ENCODE results near the gene FOLR1. TPM values are rescaled to one million over a fixed set of nuclear protein-coding genes. Genes with fewer than 3 reads are reported as not detected.
"Not testable (repeated sequence)": the region's sequence is repeated elsewhere in the genome, so short reads cannot be mapped to it uniquely, and the experiment has no call there.

The FOLR1 gene
- total RNA-seq, 1 donor from 2014 or later: not detected

DNA sequence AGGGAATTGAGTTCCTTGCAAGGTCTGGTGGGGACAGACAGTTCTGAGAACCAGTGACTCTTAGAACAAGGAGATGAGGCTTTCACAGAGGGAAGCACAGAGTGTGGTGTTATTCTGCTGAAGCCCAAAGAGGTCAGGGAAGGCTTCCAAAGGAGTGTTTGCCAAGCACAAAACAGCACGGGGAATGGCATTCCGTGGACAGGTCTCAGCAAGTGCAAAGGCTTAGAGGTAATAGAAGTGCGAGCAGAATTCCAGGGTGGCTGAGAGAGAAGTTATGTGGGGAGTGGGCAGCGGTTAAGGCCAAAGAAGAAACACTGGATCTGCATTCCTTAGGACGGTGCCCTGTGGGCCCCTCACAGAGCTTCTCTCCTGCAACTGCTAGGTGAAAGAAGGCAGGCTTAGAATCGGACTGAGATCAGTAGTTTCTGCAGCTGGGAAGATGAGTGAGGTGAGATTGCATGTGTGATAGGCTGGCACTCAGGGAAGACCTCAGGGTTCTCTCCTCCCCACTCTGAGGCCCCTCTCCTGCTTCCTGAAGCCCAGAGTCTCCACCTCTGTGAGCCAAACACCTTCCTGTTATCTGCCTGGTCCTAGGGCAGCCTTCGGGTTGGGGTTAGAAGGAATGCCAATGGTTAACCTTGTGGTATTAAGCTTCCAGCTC, 10.9 kb upstream of the FOLR1 start:
- DNase-seq (ENCODE audit: low spot score in 2 of 2); FAIRE-seq: not testable (repeated sequence)

DNA sequence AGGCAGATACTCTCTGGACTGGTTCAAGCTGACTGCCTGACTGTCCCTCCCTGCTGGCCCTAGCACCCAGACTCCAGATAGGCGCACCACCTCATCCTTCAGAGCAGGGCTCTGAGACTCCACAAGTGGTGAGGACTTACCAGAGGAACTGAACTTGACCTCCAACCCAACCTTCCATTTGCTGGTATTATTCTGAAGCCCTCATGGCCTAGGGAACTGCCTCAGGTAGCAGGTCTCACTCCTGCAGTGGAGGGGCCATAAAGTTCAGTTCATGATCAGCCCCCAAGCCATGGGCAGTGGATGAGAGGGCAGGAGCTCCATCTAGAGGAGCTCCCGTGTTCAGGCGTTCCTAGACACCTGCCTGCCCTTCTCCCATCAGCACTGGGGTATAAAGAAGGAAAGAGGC, 10.4 kb upstream of the FOLR1 start:
- not testable (repeated sequence) for DNase-seq (ENCODE audit: low spot score in 2 of 2); FAIRE-seq

DNA sequence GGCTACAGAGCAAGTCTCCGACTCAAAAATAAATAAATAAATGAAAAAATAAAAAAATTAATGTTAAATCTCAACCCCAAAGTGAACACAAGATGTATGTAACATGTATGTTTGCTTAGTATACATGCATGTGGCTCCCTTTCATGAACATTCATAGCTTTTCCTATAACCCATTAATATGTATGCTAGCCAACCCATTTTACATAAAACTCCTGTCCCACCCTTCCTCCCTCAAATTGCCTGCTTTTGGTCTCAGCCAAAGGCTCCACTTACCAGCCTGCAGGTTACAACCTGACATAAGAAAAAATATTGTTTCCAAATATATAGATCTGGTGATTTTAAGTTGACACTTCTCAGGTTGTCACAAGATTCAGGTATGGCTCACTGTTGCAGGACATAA, 3.7 kb upstream of the FOLR1 start:
- FAIRE-seq (no peak), DNase-seq (ENCODE audit: low spot score in 2 of 2) (no peak)

DNA sequence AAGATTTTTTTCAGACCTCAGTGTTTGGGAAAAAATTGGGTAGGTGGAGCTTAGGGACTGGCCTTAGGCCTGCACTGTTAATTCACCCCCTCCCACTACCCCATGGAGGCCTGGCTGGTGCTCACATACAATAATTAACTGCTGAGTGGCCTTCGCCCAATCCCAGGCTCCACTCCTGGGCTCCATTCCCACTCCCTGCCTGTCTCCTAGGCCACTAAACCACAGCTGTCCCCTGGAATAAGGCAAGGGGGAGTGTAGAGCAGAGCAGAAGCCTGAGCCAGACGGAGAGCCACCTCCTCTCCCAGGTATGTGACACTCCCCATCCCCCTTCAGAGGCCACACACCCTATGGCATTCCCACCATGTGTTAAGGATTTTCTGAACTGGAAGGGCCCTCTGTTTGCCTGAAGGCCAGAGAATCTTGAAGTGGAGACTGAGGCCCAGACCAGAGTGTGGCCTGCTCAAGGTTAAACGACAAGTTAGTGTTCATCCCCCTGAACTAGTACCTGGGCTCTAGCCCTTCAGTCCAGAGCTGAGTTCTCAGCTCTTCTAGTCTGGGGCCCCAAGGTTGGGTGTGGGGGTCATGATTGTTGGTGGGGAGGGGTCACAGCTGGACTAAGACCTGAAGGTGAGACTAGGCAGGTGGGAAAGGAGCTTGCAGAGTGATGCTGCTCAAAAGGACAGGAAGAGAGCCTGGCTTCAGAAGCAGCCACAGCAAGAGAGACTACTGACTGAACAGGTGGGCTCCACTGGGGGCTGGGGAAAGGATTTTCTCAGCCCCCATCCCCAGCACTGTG, 2.3 kb upstream of the FOLR1 start:
- DNase-seq (ENCODE audit: low spot score in 2 of 2): no peak
- FAIRE-seq: no peak

DNA sequence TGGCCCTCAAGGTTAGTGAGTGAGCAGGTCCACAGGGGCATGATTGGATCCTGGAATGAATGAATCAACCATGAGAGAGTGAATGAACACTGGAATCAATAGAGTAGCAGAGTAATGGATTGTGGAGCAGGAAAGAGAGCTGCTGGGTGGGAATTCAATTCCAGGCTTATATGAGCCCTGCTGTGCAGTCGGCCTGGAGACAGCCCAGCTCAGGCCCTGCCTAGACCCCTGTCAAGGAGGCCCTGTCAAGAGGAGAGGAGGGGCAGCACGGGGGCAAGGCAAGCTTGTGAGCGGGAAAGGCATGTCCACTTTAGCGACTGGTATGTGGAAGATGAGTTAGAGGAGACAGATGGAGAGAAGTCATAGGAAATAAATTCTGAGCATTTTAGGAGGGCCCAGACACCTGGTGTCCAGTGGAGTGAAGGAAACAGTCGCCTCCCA, 1.3 kb upstream of the FOLR1 start:
- FAIRE-seq (no peak), DNase-seq (ENCODE audit: low spot score in 2 of 2) (no peak)

DNA sequence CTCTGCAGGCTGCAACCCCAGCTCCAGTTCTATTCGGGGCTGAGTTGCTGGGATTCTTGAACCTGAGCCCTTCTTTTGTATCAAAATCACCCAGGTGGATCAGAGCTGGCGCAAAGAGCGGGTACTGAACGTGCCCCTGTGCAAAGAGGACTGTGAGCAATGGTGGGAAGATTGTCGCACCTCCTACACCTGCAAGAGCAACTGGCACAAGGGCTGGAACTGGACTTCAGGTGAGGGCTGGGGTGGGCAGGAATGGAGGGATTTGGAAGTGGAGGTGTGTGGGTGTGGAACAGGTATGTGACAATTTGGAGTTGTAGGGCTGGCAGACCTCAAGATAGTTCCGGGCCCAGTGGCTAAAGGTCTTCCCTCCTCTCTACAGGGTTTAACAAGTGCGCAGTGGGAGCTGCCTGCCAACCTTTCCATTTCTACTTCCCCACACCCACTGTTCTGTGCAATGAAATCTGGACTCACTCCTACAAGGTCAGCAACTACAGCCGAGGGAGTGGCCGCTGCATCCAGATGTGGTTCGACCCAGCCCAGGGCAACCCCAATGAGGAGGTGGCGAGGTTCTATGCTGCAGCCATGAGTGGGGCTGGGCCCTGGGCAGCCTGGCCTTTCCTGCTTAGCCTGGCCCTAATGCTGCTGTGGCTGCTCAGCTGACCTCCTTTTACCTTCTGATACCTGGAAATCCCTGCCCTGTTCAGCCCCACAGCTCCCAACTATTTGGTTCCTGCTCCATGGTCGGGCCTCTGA, 3.8 kb downstream of the FOLR1 start:
- no peak for FAIRE-seq
- no peak for DNase-seq (ENCODE audit: low spot score in 2 of 2)

DNA sequence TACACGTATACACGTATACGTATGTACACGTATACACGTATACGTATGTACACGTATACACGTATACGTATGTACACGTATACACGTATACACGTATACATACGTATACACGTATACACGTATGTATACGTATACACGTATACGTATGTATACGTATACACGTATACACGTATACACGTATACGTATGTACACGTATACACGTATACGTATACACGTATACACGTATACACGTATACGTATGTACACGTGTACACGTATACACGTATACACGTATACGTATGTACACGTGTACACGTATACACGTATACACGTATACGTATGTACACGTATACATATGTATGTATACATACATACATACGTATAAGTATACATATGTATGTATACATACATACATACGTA, 9.5 kb downstream of the FOLR1 start:
- DNase-seq (ENCODE audit: low spot score in 2 of 2); FAIRE-seq: not testable (repeated sequence)

DNA sequence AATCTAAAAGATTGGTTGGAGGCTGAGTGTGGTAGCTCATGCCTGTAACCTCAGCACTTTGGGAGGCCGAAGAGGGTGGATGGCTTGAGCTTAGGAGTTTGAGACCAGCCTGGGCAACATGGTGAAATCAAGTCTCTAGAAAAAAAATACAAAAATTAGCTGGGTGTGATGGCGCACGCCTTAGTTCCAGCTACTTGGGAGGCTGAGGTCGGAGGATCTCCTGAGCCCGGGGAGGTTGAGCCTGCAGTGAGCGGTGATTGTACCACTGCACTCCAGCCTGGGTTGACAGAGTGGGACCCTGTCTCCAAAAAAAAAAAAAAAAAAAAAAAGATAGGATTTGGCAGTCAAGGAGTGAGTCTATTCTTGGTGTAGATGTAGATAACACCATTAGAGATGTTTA, 10.6 kb downstream of the FOLR1 start:
- FAIRE-seq (no peak), DNase-seq (ENCODE audit: low spot score in 2 of 2) (no peak)

DNA sequence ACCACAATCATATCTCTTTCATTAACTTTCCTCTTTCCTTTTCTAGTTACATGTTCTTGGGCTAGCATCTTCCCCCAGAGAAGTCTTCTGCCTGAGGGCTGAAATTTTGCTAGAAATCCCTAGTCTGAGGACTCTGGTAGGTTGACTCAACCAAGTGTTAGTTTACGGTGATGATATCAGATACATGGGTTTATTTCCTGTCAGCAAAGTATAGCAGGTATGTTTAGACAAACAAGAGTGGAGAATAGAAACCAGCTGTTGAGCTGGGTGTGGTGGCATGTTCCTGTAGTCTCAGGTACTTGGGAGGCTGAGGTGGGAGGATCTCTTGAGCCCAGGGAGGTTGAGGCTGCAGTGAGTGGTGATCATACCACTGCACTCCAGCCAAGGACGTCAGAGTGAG, 11.2 kb downstream of the FOLR1 start:
- no peak for DNase-seq (ENCODE audit: low spot score in 2 of 2)
- FAIRE-seq: no peak

DNA sequence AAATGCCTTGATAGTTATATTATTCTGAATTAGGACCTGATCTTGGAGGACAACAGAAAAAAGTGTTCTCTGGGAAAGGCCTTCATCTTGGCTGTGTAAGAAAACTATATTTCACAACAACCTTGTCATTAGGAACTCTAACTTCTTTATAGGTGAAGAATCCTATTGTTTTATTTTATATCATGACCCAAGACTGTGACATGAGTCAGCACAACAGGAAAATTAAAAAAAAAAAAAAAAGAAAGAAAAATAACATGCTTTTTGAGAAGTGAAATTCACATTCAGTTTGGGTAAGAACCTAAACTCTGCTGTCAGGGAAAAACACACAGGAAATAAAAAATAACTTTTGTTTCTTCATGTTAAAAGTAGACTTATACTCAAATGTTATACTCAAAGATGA, 12.9 kb downstream of the FOLR1 start:
- DNase-seq (ENCODE audit: low spot score in 2 of 2) (no peak), FAIRE-seq (no peak)

DNA sequence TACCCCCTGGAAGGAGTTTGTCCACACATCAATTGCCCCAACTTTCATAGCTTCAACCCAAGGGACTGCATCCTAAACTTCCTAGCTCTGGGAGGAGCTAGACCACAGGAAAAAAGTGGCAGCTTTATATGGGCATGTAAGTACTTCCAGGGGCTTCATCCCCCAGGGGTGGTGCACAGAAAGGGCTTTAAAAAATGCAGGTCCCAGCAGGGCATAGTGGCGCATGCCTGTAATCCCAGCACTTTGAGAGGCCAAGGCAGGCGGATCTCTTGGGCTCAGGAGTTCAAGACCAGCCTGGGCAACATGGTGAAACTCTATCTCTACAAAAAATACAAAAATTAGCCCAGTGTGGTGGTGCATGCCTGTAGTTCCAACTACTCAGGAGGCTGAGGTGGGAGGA, 14.9 kb downstream of the FOLR1 start:
- DNase-seq (ENCODE audit: low spot score in 2 of 2); FAIRE-seq: not testable (repeated sequence)

DNA sequence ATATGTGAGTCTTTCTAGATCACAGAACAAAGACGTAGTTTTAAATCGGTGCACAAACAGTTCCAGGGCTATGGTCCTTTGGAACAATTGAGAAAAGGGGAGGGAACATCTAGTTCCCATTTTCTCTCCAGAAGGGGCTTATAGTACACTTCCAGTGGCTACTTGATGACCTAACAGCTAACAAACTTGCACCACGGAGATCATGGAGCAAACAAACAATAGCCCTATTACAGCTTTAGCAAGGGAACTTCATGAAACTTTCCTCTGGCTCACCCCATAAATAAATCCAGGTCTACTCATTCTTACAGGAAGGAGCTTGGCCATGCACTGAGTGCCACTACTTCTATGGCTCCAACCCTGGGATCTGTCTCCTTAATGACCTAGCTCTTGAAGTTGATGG, 16.3 kb downstream of the FOLR1 start:
- no peak for FAIRE-seq
- no peak for DNase-seq (ENCODE audit: low spot score in 2 of 2)

DNA sequence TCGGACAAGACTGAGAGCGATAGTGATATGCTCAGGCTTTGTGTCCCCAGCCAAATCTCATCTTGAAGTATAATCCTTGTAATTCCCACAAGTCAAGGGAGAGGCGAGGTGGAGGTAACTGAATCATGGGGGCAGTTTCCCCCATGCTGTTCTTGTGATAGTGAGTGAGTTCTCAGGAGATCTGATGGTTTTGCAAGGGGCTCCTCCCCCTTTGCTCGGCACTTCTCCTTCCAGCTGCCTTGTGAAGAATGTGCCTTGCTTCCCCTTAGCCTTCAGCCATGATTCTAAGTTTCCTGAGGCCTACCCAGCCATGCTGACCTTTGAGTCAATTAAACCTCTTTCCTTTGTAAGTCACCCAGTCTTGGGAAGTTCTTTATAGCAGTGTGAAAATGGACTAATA, 17.2 kb downstream of the FOLR1 start:
- no peak for DNase-seq (ENCODE audit: low spot score in 2 of 2)
- FAIRE-seq: no peak

DNA sequence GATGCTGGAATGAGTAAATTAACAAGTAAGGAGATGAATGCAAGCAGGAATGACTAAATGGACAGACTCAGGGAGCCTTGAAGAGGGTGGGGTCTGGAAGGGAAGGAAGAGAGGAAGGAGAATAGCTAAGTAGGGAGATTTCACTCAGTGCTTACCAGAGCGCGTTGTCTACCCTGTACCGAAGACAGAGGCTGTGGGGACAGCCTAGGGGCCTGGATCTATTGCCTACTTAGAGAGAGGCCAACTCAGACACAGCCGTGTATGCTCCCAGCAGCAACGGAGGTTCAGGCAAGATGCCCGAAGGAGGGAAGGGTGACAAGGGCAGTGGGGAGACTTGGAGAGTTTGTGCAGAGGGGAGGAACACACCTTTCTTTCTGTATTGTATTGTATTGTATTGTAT, 24.7 kb downstream of the FOLR1 start, which contains the start of gene FOLR2:
FOLR2 (plus strand) TSS at position 157 of the 400 bp plus-strand sequence. CDS start 1,791 bp downstream, outside the sequence.
- FAIRE-seq: no peak
- DNase-seq (ENCODE audit: low spot score in 2 of 2): no peak

DNA sequence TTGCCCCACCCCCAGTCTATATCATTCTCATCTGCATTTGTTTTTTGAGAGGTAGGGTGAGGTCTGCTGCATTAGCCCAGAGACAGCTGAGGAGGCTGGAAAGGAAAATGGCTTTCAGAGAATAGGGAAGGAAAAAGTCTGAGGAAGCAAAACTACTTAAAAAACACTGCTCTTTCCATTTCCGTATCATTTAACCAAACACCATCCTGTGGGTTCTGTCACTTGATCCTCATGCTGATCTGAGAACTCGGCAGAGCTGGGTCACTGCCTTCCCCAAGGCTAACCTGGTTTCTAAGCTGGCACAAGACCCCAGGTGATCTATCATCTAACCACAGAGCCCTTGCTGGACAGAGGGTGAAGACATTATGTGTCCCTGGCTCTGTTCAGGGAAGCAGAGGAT, 25.9 kb downstream of the FOLR1 start:
- no peak for DNase-seq (ENCODE audit: low spot score in 2 of 2)
- FAIRE-seq: no peak

DNA sequence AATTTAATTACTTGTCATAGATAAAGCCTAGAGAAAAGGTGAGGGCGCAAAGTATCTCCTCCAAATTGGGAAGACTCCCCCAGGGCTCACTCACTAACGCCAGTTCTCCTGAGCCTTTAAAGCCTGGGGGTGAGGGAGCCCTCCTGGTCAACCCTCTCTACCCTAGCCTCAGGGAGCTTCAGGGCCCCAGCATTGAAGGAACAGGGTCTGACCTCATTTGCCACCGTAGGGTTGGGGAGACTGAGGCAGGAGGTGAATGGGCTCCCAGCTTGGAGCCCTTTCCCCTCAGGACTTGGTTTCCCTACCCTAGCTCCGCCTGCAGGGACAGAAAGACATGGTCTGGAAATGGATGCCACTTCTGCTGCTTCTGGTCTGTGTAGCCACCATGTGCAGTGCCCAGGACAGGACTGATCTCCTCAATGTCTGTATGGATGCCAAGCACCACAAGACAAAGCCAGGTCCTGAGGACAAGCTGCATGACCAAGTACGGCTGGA, 26.4 kb downstream of the FOLR1 start:
- DNase-seq (ENCODE audit: low spot score in 2 of 2): no peak
- FAIRE-seq: no peak

DNA sequence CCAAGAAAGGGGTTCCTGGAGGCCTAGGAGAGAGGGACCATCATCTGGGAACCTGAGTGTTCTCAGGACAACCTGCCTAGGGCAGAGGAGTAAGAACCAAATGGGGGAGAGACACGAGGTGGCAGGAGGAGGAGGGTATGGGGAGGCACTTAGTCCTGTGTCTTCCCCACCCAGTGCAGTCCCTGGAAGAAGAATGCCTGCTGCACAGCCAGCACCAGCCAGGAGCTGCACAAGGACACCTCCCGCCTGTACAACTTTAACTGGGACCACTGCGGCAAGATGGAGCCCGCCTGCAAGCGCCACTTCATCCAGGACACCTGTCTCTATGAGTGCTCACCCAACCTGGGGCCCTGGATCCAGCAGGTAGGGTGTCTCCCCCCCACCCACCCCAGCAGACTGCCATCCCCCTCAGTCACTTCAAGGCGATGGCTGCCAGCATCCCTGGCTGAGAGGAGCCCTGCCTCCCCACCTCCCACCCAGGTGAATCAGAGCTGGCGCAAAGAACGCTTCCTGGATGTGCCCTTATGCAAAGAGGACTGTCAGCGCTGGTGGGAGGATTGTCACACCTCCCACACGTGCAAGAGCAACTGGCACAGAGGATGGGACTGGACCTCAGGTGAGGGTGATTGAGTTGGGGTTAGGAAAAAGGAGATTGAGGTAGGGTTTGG, 28.9 kb downstream of the FOLR1 start:
- no peak for FAIRE-seq
- DNase-seq (ENCODE audit: low spot score in 2 of 2): no peak

DNA sequence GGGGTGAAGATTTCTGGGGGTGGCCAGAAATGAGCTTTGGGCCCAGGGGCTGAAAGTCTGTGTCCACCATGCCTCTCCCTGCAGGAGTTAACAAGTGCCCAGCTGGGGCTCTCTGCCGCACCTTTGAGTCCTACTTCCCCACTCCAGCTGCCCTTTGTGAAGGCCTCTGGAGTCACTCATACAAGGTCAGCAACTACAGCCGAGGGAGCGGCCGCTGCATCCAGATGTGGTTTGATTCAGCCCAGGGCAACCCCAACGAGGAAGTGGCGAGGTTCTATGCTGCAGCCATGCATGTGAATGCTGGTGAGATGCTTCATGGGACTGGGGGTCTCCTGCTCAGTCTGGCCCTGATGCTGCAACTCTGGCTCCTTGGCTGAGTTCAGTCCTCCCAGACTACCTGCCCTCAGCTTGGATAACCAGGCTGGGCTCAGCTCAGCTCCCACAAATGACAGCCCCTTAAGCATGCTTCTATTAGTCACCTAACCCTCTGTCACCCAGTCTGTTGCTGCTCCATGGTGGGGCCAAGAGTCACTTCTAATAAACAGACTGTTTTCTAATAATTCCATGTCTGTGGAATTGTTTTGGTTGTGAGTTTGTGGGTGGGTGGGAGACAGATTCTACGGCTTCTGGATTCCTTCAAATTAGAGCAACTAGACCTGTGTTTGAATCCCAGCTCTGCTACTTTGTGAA, 29.6 kb downstream of the FOLR1 start:
- no peak for DNase-seq (ENCODE audit: low spot score in 2 of 2)
- FAIRE-seq: no peak

DNA sequence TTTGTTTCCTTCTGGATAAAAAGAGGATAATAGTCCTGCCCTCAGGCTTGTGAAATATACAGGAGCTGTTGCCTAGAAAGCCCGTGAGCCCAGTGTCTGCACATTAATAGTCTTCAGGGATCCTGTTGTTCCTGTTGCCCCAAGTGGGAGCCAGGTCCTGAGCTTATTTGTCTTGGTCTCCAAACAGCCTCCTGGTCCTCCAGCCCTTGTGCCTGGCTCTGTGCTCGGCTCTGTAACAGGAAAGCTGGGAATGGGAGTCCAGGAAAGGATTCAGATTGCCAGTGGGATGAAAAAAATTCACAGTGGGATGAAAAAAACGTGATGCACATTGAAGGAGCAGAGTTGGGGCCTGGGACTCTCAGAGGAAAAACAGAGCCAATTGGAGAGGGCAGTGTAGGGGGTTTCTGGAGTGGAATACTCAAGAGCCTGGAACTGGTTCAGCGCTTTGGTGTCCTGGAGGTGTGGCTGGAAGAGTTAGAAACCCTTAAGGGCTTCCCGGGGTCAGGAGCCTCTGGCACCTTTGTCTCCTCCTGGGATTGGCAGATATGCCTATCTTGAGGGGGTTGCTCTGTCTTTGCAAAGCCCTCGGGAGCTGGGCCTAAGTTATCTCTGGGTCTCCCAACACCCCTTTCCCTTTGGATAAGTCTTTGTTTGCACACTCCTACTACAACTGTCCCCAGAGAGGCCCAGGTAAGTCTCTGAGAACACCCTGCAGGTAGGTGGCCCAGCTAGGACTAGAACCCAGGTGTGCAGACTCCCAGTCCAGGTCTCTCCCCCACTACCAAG, 30.4 kb downstream of the FOLR1 start:
- FAIRE-seq (no peak), DNase-seq (ENCODE audit: low spot score in 2 of 2) (no peak)

Measured in frontal cortex (tissue), 4 donors.